Heart right ventricle (tissue), 16 donors: ENCODE measurements around the gene RNASEH1. TPM values are rescaled to one million over a fixed set of nuclear protein-coding genes. Genes with fewer than 3 reads are reported as not detected.
A peak's percentile ranks its signal among the peaks of the same experiment; 100 is the strongest.

Source experiments
- ATAC-seq, 8 donors: fragments of 200-7000 bp; cut with Tn5 transposase; one replicate each; pipeline ENCODE4 v1.9.1; 2020; ENCODE audit warnings: mild to moderate bottlenecking in 8 of 8, moderate library complexity in 8 of 8, moderate number of reproducible peaks in 1 of 8
- DNase-seq, 2 donors: peaks; one replicate each; pipeline ENCODE4 v3.0.0-alpha.2; 2020
- H3K27ac ChIP-seq, 10 donors: fragments of 200-600 bp; sonication (generic) in 2 of 10; one replicate each; pipeline versions ENCODE4 v1.5.0 to v1.8.0; 2020 to 2022; ENCODE audit warnings: mild to moderate bottlenecking in 3 of 10
- H3K27me3 ChIP-seq, 7 donors: fragments of 200-600 bp; one replicate each; pipeline ENCODE4 v1.8.0; 2021 to 2022; ENCODE audit warnings: mild to moderate bottlenecking in 2 of 7
- H3K36me3 ChIP-seq, 9 donors: fragments of 200-600 bp; sonication (generic) in 1 of 9; one replicate each; pipeline versions ENCODE4 v1.5.0 to v1.8.0; 2020 to 2022; ENCODE audit warnings: mild to moderate bottlenecking in 2 of 9
- H3K4me1 ChIP-seq, 9 donors: fragments of 200-600 bp; sonication (generic) in 1 of 9; one replicate each; pipeline versions ENCODE4 v1.5.0 to v1.8.0; 2020 to 2022; ENCODE audit warnings: mild to moderate bottlenecking in 4 of 9
- H3K4me3 ChIP-seq, 10 donors: fragments of 200-600 bp; sonication (generic) in 2 of 10; one replicate each; pipeline versions ENCODE4 v1.5.0 to v1.8.0; 2020 to 2022; ENCODE audit warnings: mild to moderate bottlenecking in 7 of 10, moderate library complexity in 2 of 10
- H3K9me3 ChIP-seq, 11 donors: fragments of 200-600 bp in 10 of 11; sonication (generic) in 2 of 11; one replicate each; pipeline versions ENCODE4 v1.5.0 to v1.8.0; 2013 to 2022; ENCODE audit warnings: mild to moderate bottlenecking in 2 of 11, control low read depth in 1 of 11, moderate library complexity in 1 of 11
- CTCF ChIP-seq, 9 donors: fragments of 200-600 bp; sonication (generic) in 2 of 9; IDR thresholded peaks; one replicate each; pipeline versions ENCODE4 v1.5.0 to v1.8.0; 2021 to 2022; ENCODE audit warnings: antibody characterized with exemption in 9 of 9, mild to moderate bottlenecking in 5 of 9, moderate library complexity in 1 of 9
- WGBS, 2 donors: extraction: QIAGEN DNeasy Blood & Tissue Kit; methylation state at CpG; one replicate each; pipeline ENCODE4 v1.1.7; 2013; ENCODE audit warnings: inconsistent platforms in 1 of 2; 5-methylcytosine and 5-hydroxymethylcytosine counted together
- intact Hi-C, 10 donors: fragments of 100-400 bp; cut with DNase I; formaldehyde crosslinking; loops; one replicate each; pipeline versions ENCODE4 v1.11.1 to v1.14.2; 2022
- polyA plus RNA-seq, 2 donors: library from polyadenylated mRNA; stranded (reverse); fragments of 200-250 nt; gene quantifications; one replicate each; pipeline ENCODE4 v1.2.3, GENCODE V29; 2013
- total RNA-seq, 10 donors: library from RNA; stranded (reverse); fragmentation: NEBNext Ultra II Directional in 3 of 10; extraction: Animal tissue kit (Norgen Biotek cat#: 25700) in 3 of 10; gene quantifications; one replicate each; pipeline versions ENCODE4 v1.2.1 to v1.2.4, GENCODE V29; 2021 to 2023
- donor health status: Arrhythmogenic right ventricular cardiomyopathy.
- donor health status: ischemic (EF 13 %, LVEDD 7.1; RV severe dilation, severe dysfunction).
- donor health status: healthy with polysubstance abuse.
- donor health status: DM: no; HTN: yes; CAD: no.
- donor health status: DM: no; HTN: no; CAD: no.
- donor health status: ischemic (EF 25% LVEDD 6.9; RV normal size, moderate dysfunction).
- donor health status: ischemic (EF 25% LVEDD 5.7; RV mildly dilated, moderate dysfunction).
- donor health status: healthy.
- donor health status: DM: yes; HTN: yes; CAD: no.
- donor health status: Ischemic cardiomyopathy.
- donor health status: ischemic (EF 35%, LVEDD 5.7; RV mildly dilated, moderate dysfunction).
- donor health status: nonischemic (EF 11% LVEDD 7.7; RV severe dilation, severe dysfunction).
- donor health status: DM: yes; HTN: yes; CAD: no.
- donor health status: PGD.
- donor health status: ischemic (EF 29% LVEDD 5.4; RV normal size, mild dysfunction).
- donor health status: nonischemic (EF 23%, LVEDD 6.1; RV moderate dilation, normal function).

The RNASEH1 gene
- total and polyA plus RNA-seq, 12 donors, result 8.7 to 24.0 (median 19.3) TPM

GRCh38 chr2:3604991-3605961 lies 47.1 kb upstream of the RNASEH1 start:
- TF ChIP-seq CTCF (IDR thresholded peaks at IDR 0.05), result no peak
- intact Hi-C loops, result no loop called here
- no peaks in the 10 kb centered on the region for H3K9me3 ChIP-seq
- DNase-seq (no peak), ATAC-seq (peak in 4 of 8 donors; percentile 22 to 59 (median 42))
- peaks cover 0 to 6% (median 0%) of the 10 kb centered on the region in 7 donors for H3K27me3 ChIP-seq
- 47 to 48% methylated on average over 36 to 37 of the region's 44 CpGs for WGBS, 2 donors
- H3K4me1 ChIP-seq, result no peaks in the 10 kb centered on the region
- H3K36me3 ChIP-seq, result no peaks in the 10 kb centered on the region
- no peak overlapping the region for H3K27ac ChIP-seq
- no peak overlapping the region for H3K4me3 ChIP-seq

GRCh38 chr2:3604207-3604877 lies 46.2 kb upstream of the RNASEH1 start:
- Histone ChIP-seq H3K4me3 (no peak overlapping the region), H3K27me3 (peaks cover 0 to 6% (median 0%) of the 10 kb centered on the region in 7 donors), H3K36me3 (no peaks in the 10 kb centered on the region), H3K27ac (no peak overlapping the region), H3K9me3 (no peaks in the 10 kb centered on the region), H3K4me1 (no peaks in the 10 kb centered on the region)
- intact Hi-C loops, result no loop called here
- no peak for DNase-seq
- peak in 2 of 8 donors; percentile 26 to 45 for ATAC-seq
- 60 to 63% methylated on average over 16 of the region's 16 CpGs for WGBS, 2 donors
- no peak for TF ChIP-seq CTCF (IDR thresholded peaks at IDR 0.05)

GRCh38 chr2:3603536-3604206 lies 45.5 kb upstream of the RNASEH1 start:
- intact Hi-C loops, result no loop called here
- WGBS, 2 donors, result 82 to 90% methylated on average over 19 of the region's 19 CpGs
- no peaks in the 10 kb centered on the region for H3K4me1 ChIP-seq
- H3K36me3 ChIP-seq, result no peaks in the 10 kb centered on the region
- H3K4me3 ChIP-seq, result no peak overlapping the region
- DNase-seq, result no peak
- H3K27ac ChIP-seq, result no peak overlapping the region
- no peaks in the 10 kb centered on the region for H3K9me3 ChIP-seq
- no peak for TF ChIP-seq CTCF (IDR thresholded peaks at IDR 0.05)
- H3K27me3 ChIP-seq, result peaks cover 0 to 6% (median 0%) of the 10 kb centered on the region in 7 donors
- ATAC-seq, result no peak
